Tibial artery (tissue), 4 donors: ENCODE results near the gene PTPRH.

ENCODE experiments used
- DNase-seq, 2 donors: peaks; one replicate each; pipeline ENCODE4 v3.0.0-alpha.2; 2019
- H3K27ac ChIP-seq, 2 donors: fragments of 200-600 bp; sonication (generic) in 1 of 2; 1 replicate in 1 of 2; 2 replicates in 1 of 2; pipeline ENCODE4 v1.5.1; 2018 to 2019; ENCODE audit warnings: mild to moderate bottlenecking in 1 of 2
- H3K27me3 ChIP-seq, 2 donors: fragments of 200-600 bp; sonication (generic) in 1 of 2; one replicate each; pipeline versions ENCODE4 v1.5.1 to v1.6.0; 2016 to 2019
- H3K36me3 ChIP-seq, 3 donors: fragments of 200-600 bp; sonication (generic) in 2 of 3; one replicate each; pipeline ENCODE4 v1.5.1; 2016 to 2019; ENCODE audit warnings: mild to moderate bottlenecking in 2 of 3
- H3K4me1 ChIP-seq, 4 donors: fragments of 200-600 bp; sonication (generic) in 2 of 4; 1 replicate in 3 of 4; 2 replicates in 1 of 4; pipeline ENCODE4 v1.5.1; 2016 to 2019
- H3K4me3 ChIP-seq, 2 donors: fragments of 200-600 bp; sonication (generic) in 1 of 2; 1 replicate in 1 of 2; 2 replicates in 1 of 2; pipeline ENCODE4 v1.5.1; 2018 to 2019; ENCODE audit warnings: mild to moderate bottlenecking in 2 of 2
- H3K9me3 ChIP-seq, 3 donors: fragments of 200-600 bp; sonication (generic) in 1 of 3; one replicate each; pipeline ENCODE4 v1.5.1; 2016 to 2019
- intact Hi-C: fragments of 100-400 bp; cut with DNase I; formaldehyde crosslinking; loops from one replicate; pipeline ENCODE4 v1.15.0; 2023; ENCODE audit warnings: low total_unique reads
- TF ChIP-seq, protein P1 (sequence below), 2 experiments: fragments of 200-600 bp in 1 of 2; fragments of 450-650 bp in 1 of 2; IDR thresholded peaks; one replicate each; pipeline ENCODE4 v1.5.1; 2017 to 2019; ENCODE audit warnings: antibody characterized with exemption in 2 of 2, mild to moderate bottlenecking in 1 of 2, moderate library complexity in 1 of 2

PTPRH gene

DNA sequence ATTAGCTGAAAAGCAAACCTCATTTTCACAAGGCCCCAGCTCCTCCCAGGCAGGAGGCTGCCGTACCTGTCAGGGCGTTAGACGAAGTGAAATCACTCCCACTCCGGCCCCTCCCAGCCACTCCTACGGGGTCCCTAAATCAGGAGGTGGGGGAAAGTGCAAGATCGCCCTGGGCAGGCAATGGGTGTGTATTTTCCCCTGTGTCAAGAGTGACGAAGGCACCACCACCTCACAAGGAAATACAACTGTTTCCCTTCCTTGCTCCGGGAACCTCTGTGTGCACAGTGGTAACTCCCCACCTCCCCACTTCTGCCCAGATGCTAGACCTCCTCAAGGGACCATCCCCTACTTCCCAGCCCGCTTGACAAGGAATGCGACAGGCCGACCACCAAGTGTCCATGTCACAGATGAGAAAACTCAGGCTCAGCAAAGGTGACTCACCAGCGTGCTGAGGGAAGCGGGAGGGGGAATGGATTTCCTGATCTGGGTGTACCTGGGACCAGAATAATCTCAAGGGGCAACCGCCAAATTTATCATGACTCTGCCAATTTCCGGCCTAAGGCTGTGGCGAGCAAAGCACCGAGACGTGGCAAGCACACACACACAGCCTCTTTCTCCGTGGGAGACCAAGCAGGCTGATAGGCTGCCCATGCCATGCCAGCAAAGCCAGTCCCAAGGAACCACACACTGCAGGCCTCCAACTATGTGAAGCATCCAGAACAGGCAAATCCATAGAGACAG, 42.2 kb upstream of the PTPRH start:
- peaks cover 0 to 54% (median 25%) of the 10 kb centered on the region in 4 donors for H3K4me1 ChIP-seq
- no peaks in the 10 kb centered on the region for H3K9me3 ChIP-seq
- H3K27ac ChIP-seq: no peak overlapping the region
- peaks cover 2 to 40% (median 7%) of the 10 kb centered on the region in 3 donors for H3K36me3 ChIP-seq
- intact Hi-C loops: no loop called here
- TF ChIP-seq, protein P1, sequence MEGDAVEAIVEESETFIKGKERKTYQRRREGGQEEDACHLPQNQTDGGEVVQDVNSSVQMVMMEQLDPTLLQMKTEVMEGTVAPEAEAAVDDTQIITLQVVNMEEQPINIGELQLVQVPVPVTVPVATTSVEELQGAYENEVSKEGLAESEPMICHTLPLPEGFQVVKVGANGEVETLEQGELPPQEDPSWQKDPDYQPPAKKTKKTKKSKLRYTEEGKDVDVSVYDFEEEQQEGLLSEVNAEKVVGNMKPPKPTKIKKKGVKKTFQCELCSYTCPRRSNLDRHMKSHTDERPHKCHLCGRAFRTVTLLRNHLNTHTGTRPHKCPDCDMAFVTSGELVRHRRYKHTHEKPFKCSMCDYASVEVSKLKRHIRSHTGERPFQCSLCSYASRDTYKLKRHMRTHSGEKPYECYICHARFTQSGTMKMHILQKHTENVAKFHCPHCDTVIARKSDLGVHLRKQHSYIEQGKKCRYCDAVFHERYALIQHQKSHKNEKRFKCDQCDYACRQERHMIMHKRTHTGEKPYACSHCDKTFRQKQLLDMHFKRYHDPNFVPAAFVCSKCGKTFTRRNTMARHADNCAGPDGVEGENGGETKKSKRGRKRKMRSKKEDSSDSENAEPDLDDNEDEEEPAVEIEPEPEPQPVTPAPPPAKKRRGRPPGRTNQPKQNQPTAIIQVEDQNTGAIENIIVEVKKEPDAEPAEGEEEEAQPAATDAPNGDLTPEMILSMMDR (IDR thresholded peaks at IDR 0.05): no peak
- no peaks in the 10 kb centered on the region for H3K27me3 ChIP-seq
- no peak overlapping the region for H3K4me3 ChIP-seq
- DNase-seq: no peak

DNA sequence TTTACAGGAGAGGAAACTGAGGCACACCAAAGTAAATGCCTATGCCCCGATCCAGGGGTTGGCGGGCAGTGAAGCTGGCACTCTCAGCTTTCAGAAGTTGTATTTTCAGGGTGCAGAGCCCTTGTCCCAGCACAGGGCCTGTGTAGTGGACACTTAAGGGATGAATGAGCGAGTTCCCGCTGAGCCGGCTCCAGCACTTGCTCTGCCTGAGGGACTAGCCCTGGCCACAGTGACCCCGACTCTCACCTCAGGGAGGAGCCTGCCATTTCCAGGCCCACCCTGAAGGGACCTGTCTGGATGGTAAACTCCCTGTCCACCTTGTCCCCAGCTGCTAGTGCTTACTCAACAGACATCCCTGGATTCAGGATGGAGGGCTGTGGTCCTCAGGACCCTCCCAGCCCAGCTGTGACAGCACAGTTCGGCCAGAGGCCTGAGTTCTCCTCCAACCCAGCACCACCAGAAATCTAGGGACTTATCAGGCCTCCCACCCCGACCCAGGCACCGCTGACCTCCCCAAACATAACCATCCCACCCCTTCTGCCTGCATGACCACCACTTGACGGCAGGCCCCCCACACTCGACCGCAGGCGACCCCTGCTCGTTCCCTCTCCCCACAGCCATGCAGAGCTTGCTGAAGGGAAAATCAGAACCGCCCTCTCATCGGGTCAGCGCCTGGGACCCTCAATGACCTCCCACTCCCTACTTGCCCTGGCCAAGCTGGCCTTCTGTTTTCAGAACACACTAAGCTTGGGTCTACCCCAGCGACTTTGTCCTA, 41.1 kb upstream of the PTPRH start:
- intact Hi-C loops: no loop called here
- no peak for DNase-seq
- TF ChIP-seq, protein P1 (IDR thresholded peaks at IDR 0.05): no peak
- Histone ChIP-seq H3K9me3 (no peaks in the 10 kb centered on the region), H3K36me3 (peaks cover 13 to 51% (median 18%) of the 10 kb centered on the region in 3 donors), H3K27me3 (no peaks in the 10 kb centered on the region), H3K4me3 (no peak overlapping the region), H3K4me1 (peaks cover 0 to 43% (median 14%) of the 10 kb centered on the region in 4 donors), H3K27ac (no peak overlapping the region)

DNA sequence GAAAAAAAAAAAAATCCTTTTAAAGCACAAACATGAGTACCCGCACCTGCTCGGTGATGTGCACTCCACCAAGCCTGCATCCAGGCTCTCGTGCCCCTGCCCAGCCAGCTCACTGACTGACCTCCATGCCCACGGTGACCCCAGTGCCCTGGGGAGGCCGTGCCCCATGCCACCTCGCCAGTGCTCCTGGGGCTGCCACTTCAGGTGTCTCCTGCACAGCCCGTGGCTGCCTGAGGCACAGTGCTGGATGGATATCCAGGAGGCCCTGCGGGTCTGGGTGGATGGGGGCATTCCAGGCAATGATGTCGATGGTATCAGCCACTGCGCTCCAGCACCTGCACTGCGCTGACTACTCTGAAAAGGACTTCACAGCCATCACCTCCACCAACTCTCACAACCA, 40.5 kb upstream of the PTPRH start:
- no peak overlapping the region for H3K4me3 ChIP-seq
- H3K36me3 ChIP-seq: peaks cover 19 to 57% (median 24%) of the 10 kb centered on the region in 3 donors
- no peaks in the 10 kb centered on the region for H3K27me3 ChIP-seq
- intact Hi-C loops: no loop called here
- H3K27ac ChIP-seq: no peak overlapping the region
- no peaks in the 10 kb centered on the region for H3K9me3 ChIP-seq
- TF ChIP-seq, protein P1 (IDR thresholded peaks at IDR 0.05): no peak
- DNase-seq: no peak
- peaks cover 0 to 37% (median 9%) of the 10 kb centered on the region in 4 donors for H3K4me1 ChIP-seq

DNA sequence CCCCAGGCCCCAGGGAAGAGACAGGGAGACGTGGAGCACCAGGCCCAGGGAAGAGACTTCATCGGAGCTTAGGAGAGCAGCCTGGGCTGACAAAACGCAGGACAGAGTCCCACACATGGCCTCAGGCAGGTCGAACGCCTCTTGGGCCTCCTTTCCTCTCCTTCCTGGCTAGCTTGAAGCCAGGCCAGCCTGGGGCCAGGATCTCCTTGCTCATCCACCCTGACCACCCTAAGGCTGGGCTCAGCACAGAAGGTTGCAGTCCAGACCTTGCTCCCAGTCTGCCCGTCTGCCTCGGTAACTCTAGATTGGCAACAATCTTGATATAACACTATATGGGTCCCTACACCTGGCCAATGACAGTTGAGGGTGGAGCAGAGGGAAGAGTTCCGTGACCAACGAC, 39.4 kb upstream of the PTPRH start:
- H3K27me3 ChIP-seq: no peaks in the 10 kb centered on the region
- TF ChIP-seq, protein P1 (IDR thresholded peaks at IDR 0.05): no peak
- no peaks in the 10 kb centered on the region for H3K9me3 ChIP-seq
- no peak overlapping the region for H3K27ac ChIP-seq
- peaks cover 0 to 28% (median 2%) of the 10 kb centered on the region in 4 donors for H3K4me1 ChIP-seq
- DNase-seq: no peak
- peaks cover 29 to 68% (median 35%) of the 10 kb centered on the region in 3 donors for H3K36me3 ChIP-seq
- H3K4me3 ChIP-seq: no peak overlapping the region
- intact Hi-C loops: no loop called here

DNA sequence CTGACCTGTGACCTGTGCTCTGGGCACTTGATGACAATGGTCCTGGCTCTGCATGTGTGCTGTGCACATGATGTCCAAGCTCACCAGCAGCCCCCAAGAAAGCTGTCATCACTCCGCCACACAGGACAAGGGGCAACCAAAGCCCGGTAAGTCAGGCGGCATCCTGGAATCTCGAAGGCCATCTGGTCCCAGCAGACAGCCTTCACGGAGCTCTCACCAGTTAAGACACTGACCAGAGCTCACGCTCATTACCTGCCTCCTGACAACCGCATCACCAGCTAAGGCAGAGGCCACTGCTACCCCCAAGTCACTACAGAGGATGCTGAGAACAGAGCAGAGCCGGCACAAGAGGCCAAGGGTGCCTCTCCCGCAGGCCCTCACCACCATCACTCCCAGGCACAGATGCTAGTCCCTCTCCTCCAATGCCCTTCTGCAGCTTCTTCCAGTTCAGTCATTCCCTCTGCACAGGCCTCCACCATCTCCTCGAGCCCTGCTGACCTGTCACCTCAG, 38.9 kb upstream of the PTPRH start:
- Histone ChIP-seq H3K4me3 (no peak overlapping the region), H3K4me1 (peaks cover 0 to 28% (median 2%) of the 10 kb centered on the region in 4 donors), H3K27me3 (no peaks in the 10 kb centered on the region), H3K27ac (no peak overlapping the region), H3K9me3 (no peaks in the 10 kb centered on the region), H3K36me3 (peaks cover 34 to 73% (median 39%) of the 10 kb centered on the region in 3 donors)
- TF ChIP-seq, protein P1 (IDR thresholded peaks at IDR 0.05): no peak
- DNase-seq: no peak
- intact Hi-C loops: no loop called here
